ENCODE data around the gene OR2A5. TPM values are rescaled to one million over a fixed set of nuclear protein-coding genes. Genes with fewer than 3 reads are reported as not detected.
"Not testable (repeated sequence)": the region's sequence is repeated elsewhere in the genome, so short reads cannot be mapped to it uniquely, and the experiment has no call there.

OR2A5 gene
- total RNA-seq, 2 experiments from 2014 or later: not detected

DNA sequence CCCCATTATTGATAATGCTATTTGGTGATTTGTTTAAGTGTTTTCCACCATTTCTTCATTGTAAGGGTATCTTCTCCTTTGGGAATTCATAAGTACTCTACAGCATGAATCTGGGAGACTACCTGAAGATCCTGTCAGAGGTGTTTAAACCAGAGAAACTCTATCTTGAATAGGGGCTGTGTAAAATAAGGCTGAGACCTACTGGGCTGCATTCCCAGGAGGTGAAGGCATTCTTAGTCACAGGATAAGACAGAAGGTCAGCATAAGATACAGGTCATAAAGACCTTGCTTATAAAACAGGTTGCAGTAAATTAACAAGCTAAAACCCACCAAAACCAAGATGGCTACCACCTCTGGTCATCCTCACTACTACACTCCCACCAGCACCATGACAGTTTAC is 13.4 kb upstream of the OR2A5 start:
- no peaks in the 10 kb centered on the region for H3K4me1 Mint-ChIP-seq
- peaks cover 17% of the 10 kb centered on the region for H3K27me3 Mint-ChIP-seq
- POLR2A ChIA-PET: no interaction called here
- ATAC-seq (no peak), DNase-seq (no peak)
- no peak overlapping the region for H3K27ac Mint-ChIP-seq
- H3K4me3 Mint-ChIP-seq: no peak overlapping the region
- CTCF ChIA-PET: interaction anchor here (1.2 kb wide), 1 partner anchor 93 kb away, joined by 4 read pairs; no protein-coding TSS in a partner anchor
- no peaks in the 10 kb centered on the region for H3K36me3 Mint-ChIP-seq (ENCODE audit: low read depth)
- H3K9me3 Mint-ChIP-seq (ENCODE audit: low read depth): no peaks in the 10 kb centered on the region
- intact Hi-C loops (cut with DNase I, micrococcal nuclease): no loop called here

DNA sequence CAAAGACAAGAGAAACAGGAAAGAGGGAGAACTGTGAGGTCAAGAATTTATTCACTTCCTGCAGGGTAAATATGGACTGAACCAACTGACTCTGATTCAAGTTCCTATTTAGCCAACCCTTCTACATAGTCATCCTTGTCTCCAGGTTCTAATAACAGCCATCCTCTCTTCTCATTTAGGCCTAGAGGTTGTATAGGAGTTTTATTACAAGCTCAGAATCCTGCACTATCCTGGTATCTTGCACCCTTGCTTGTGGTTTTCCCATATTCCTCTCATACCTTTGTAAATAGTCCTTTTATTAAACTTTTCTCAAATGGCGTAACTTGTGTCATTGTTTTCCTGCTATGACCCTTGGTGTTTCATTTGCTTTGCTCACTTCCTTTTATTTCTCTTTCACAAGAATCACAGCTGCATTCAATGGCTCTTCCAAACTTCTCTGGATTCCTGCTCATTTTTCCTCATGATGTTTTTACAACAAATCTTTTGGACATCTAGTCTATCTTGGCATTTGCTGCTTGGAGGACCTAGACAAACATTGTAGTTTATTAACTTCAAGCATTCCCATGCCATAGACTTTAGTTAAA is 12.4 kb upstream of the OR2A5 start:
- ChIA-PET CTCF (interaction anchor here (1.2 kb wide), 1 partner anchor 92 kb away, joined by 4 read pairs; no protein-coding TSS in a partner anchor), POLR2A (no interaction called here)
- H3K36me3 Mint-ChIP-seq (ENCODE audit: low read depth): no peaks in the 10 kb centered on the region
- no peak for ATAC-seq
- DNase-seq: no peak
- H3K4me1 Mint-ChIP-seq: no peaks in the 10 kb centered on the region
- H3K4me3 Mint-ChIP-seq: no peak overlapping the region
- intact Hi-C loops (cut with DNase I, micrococcal nuclease): no loop called here
- H3K27ac Mint-ChIP-seq: no peak overlapping the region
- peaks cover 18% of the 10 kb centered on the region for H3K27me3 Mint-ChIP-seq
- no peaks in the 10 kb centered on the region for H3K9me3 Mint-ChIP-seq (ENCODE audit: low read depth)

DNA sequence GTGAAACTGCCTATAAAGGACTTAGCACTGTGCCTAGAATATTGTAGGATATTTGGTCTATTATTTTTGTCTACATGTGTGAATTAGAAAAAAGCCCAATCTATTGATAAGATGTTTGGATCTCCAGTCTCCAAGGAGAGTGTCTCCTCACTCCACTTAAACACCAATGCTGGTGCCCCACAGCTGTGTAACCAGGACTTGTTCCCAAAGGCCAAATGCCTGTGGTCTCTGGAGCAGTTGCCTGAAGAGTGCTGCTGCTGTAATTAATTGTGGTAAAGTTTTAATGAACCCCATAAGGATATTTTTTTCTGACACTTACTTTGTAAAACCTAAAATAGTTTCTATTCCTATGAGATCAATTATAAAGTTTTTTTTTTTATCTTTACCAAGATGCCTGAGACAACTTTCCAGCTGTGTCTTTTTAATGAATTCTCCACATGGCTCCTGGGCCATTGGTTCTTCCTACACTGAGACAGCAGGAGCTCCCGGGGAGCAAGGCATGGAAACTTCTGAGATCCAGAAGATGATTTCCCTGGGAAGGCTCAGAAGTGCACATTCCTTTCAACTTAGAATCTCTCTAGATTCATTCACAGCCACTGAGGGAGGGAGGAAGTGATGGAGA is 11.2 kb upstream of the OR2A5 start:
- Mint-ChIP-seq H3K4me3 (no peak overlapping the region), H3K36me3 (ENCODE audit: low read depth) (no peaks in the 10 kb centered on the region), H3K9me3 (ENCODE audit: low read depth) (no peaks in the 10 kb centered on the region), H3K27ac (no peak overlapping the region), H3K27me3 (peaks cover 12% of the 10 kb centered on the region), H3K4me1 (no peaks in the 10 kb centered on the region)
- intact Hi-C loops (cut with DNase I, micrococcal nuclease): no loop called here
- ATAC-seq (no peak), DNase-seq (no peak)
- ChIA-PET POLR2A (interaction anchor here (0.6 kb wide), 1 partner anchor 77 kb away, joined by 4 read pairs; no protein-coding TSS in a partner anchor), CTCF (no interaction called here)

DNA sequence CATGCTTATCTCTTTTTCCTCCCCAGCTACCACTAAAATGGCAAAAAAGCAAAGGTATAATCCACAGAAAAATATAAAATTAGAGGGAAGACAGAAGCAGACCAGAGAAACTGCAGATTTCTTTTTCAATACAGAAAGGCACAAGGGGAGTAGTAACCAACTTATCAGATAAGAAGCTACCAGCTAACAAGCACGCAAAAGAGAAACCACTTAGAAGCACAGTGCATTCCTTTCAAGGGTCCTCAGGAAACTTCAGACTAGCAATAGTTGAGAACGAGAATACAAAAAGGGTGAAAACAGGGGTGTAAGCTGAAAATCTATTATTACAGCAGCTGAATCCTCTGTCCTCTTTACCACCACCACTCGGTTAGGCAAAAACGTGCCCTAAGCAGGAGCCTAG is 9.9 kb upstream of the OR2A5 start:
- peaks cover 15% of the 10 kb centered on the region for H3K27me3 Mint-ChIP-seq
- no peaks in the 10 kb centered on the region for H3K9me3 Mint-ChIP-seq (ENCODE audit: low read depth)
- ChIA-PET POLR2A (interaction anchor here (0.6 kb wide), 1 partner anchor 448 kb away, joined by 4 read pairs; no protein-coding TSS in a partner anchor), CTCF (no interaction called here)
- intact Hi-C loops (cut with DNase I, micrococcal nuclease): no loop called here
- no peaks in the 10 kb centered on the region for H3K36me3 Mint-ChIP-seq (ENCODE audit: low read depth)
- ATAC-seq (no peak), DNase-seq (no peak)
- H3K4me1 Mint-ChIP-seq: no peaks in the 10 kb centered on the region
- no peak overlapping the region for H3K27ac Mint-ChIP-seq
- H3K4me3 Mint-ChIP-seq: no peak overlapping the region

DNA sequence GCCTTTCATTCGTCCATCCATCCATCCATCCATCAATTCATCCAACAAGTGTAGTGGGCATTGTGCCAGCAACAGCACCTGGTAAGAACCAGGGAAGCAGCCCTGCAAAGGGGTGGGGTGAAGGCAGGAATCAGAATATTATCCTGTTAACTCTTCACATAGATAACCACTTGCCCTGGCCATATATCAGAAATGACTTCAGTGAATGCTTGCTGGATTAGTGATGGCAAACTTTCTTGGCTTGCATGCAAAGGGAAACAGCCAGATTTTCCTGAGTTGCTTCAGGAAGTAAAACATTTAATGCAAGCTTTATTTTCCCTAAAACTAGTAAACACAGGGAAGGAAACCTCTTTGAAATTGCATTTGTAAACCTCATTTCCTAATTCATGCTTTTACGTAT is 743 bp downstream of the OR2A5 start:
- no peak overlapping the region for H3K4me3 Mint-ChIP-seq
- no peaks in the 10 kb centered on the region for H3K4me1 Mint-ChIP-seq
- no peak overlapping the region for H3K27ac Mint-ChIP-seq
- H3K9me3 Mint-ChIP-seq (ENCODE audit: low read depth): no peaks in the 10 kb centered on the region
- CTCF ChIA-PET: no interaction called here
- intact Hi-C loops (cut with DNase I, micrococcal nuclease): no loop called here
- no peak for DNase-seq
- H3K27me3 Mint-ChIP-seq: peaks cover 6% of the 10 kb centered on the region
- POLR2A ChIA-PET: no interaction called here
- ATAC-seq: no peak
- no peaks in the 10 kb centered on the region for H3K36me3 Mint-ChIP-seq (ENCODE audit: low read depth)

DNA sequence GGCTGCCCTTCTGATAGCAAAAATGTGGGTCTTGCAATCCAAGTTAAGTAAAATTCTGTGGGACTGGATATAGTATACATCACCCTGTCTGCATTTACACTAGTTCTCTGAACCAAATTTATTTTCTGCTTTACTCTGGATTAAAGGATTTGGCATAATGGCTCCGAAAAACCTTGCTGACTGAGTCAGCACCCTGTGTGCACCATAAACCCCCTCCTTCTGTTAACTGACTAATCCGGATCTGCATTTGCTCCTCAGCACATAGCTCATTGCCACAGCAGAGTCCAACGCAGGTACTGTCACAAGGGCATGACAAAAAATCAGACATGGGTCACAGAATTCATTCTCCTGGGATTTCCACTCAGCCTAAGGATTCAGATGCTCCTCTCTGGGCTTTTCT is 1.3 kb downstream of the OR2A5 start:
- POLR2A ChIA-PET: no interaction called here
- H3K9me3 Mint-ChIP-seq (ENCODE audit: low read depth): no peaks in the 10 kb centered on the region
- ATAC-seq: no peak
- no peaks in the 10 kb centered on the region for H3K4me1 Mint-ChIP-seq
- peaks cover 6% of the 10 kb centered on the region for H3K27me3 Mint-ChIP-seq
- no peaks in the 10 kb centered on the region for H3K36me3 Mint-ChIP-seq (ENCODE audit: low read depth)
- H3K27ac Mint-ChIP-seq: no peak overlapping the region
- CTCF ChIA-PET: no interaction called here
- H3K4me3 Mint-ChIP-seq: no peak overlapping the region
- DNase-seq: no peak
- intact Hi-C loops (cut with DNase I, micrococcal nuclease): loop anchor here in 1 of 2 experiments (10.0 kb wide), 1 partner anchor 65 kb away; no protein-coding TSS in a partner anchor

DNA sequence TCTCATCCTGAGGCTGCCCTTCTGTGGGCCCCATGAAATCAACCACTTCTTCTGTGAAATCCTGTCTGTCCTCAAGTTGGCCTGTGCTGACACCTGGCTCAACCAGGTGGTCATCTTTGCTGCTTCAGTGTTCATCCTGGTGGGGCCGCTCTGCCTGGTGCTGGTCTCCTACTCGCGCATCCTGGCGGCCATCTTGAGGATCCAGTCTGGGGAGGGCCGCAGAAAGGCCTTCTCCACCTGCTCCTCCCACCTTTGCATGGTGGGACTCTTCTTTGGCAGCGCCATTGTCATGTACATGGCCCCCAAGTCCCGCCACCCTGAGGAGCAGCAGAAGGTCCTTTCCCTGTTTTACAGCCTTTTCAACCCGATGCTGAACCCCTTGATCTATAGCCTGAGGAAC is 2.1 kb downstream of the OR2A5 start:
- H3K4me1 Mint-ChIP-seq; DNase-seq; H3K4me3 Mint-ChIP-seq; H3K27ac Mint-ChIP-seq; POLR2A ChIA-PET; H3K9me3 Mint-ChIP-seq (ENCODE audit: low read depth); H3K27me3 Mint-ChIP-seq; H3K36me3 Mint-ChIP-seq (ENCODE audit: low read depth); CTCF ChIA-PET; ATAC-seq: not testable (repeated sequence)
- intact Hi-C loops (cut with DNase I, micrococcal nuclease): loop anchor here in 1 of 2 experiments (10.0 kb wide), 1 partner anchor 64 kb away; no protein-coding TSS in a partner anchor

DNA sequence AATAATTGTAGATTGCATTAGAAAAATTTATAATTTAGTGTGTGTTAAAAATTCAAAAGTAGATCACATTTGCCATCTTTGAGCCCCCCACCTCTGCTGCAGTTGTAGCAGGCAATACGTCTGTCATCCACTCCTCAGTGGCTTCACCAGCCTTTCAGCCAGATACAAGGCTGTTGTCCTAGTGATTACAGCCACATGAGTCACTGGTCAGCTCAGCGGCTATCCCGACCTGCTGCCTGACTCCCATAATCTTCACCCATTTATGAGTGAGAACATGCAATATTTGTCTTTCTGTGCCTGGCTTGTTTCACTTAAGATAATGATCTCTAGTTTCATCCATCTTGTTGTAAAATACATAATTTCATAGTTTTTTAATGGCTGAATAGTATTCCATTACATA is 9.2 kb downstream of the OR2A5 start:
- Mint-ChIP-seq H3K9me3 (ENCODE audit: low read depth) (peaks cover 2% of the 10 kb centered on the region), H3K4me1 (no peaks in the 10 kb centered on the region), H3K27ac (no peak overlapping the region), H3K36me3 (ENCODE audit: low read depth) (no peaks in the 10 kb centered on the region), H3K27me3 (peaks cover 6% of the 10 kb centered on the region), H3K4me3 (no peak overlapping the region)
- no peak for ATAC-seq
- ChIA-PET POLR2A (no interaction called here), CTCF (no interaction called here)
- DNase-seq: no peak
- intact Hi-C loops (cut with DNase I, micrococcal nuclease): loop anchor here in 1 of 2 experiments (10.0 kb wide), 1 partner anchor 57 kb away; no protein-coding TSS in a partner anchor

DNA sequence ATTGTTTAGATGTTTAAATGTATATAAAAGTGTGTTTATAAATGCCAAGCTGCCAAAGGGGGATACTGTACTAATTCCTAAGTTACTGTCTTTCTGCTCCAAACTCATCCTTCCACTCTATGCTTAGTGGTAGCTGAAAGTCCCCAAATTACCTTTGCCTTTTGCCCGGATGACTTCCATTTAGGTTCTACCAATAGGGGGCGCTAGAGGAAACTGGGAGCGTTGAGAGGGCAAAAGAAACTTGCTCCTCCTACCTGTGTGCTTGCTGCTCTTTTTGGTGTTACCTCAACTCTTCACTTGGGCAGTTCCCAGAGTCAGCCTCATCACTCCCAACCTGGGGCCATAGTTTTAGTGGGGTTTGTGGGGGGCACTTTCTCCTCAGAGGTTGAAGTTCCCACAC is 15.0 kb downstream of the OR2A5 start:
- ChIA-PET POLR2A (no interaction called here), CTCF (interaction anchor here (1.6 kb wide), 1 partner anchor 162 kb away, joined by 4 read pairs; the partner anchor contains the start of gene TCAF1)
- intact Hi-C loops (cut with DNase I, micrococcal nuclease): no loop called here
- peaks cover 2% of the 10 kb centered on the region for H3K9me3 Mint-ChIP-seq (ENCODE audit: low read depth)
- H3K4me3 Mint-ChIP-seq: no peak overlapping the region
- H3K27me3 Mint-ChIP-seq: peaks cover 11% of the 10 kb centered on the region
- H3K27ac Mint-ChIP-seq: no peak overlapping the region
- DNase-seq (no peak), ATAC-seq (no peak)
- H3K36me3 Mint-ChIP-seq (ENCODE audit: low read depth): no peaks in the 10 kb centered on the region
- H3K4me1 Mint-ChIP-seq: no peaks in the 10 kb centered on the region

DNA sequence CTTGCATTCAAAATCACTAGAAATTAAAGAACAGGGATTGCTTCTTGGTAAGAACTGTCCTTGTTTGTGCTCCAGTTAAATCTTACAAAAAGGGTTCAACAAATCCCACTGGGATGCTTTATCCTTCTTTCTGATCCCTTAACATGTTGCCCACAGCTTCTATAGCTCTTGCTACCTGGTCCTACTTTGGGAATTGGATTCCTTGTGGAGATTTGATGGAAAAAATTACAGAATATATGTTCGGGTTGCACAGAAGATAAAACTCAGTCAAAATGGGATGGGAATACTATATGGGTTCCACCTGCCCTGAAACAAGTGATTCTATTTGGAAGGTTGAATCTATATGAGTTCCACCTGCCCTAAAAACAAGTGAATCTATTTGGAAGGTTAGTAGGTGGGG is 20.8 kb downstream of the OR2A5 start, which contains the start of gene OR2A25:
Gene OR2A25, plus strand, starts transcription at position 301 of the 400 bp plus-strand sequence. CDS start 4,409 bp downstream, outside the sequence.
- H3K27ac Mint-ChIP-seq: no peak within 1 kb of the TSS
- H3K4me1 Mint-ChIP-seq: no peaks in the 10 kb centered on the region
- CTCF ChIA-PET: no interaction called here
- intact Hi-C loops (cut with DNase I, micrococcal nuclease): no loop called here
- POLR2A ChIA-PET: no interaction called here
- no peak for DNase-seq
- no peaks in the 10 kb centered on the region for H3K36me3 Mint-ChIP-seq (ENCODE audit: low read depth)
- H3K4me3 Mint-ChIP-seq: no peak within 1 kb of the TSS
- peaks cover 11% of the 10 kb centered on the region for H3K27me3 Mint-ChIP-seq
- no peak for ATAC-seq
- H3K9me3 Mint-ChIP-seq (ENCODE audit: low read depth): no peaks in the 10 kb centered on the region

DNA sequence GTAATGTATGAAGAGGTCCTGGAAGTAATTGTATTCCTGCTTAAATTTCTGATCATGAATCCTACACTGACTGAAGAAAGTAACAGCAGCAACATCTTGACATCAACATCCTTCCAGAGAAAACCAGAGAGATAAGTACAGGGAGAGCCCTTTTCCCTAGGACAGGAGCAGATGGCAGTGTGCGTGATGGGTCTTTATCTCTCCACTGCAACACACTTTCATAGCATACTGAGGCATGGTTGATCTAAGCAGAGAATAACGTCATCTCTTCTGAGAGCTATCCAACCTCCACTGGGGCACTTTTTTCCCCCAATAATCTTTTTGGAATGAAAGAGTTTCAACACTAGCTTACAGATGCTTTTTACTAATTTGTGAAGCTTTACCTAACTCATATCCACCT is 21.2 kb downstream of the OR2A5 start:
- H3K36me3 Mint-ChIP-seq (ENCODE audit: low read depth): no peaks in the 10 kb centered on the region
- intact Hi-C loops (cut with DNase I, micrococcal nuclease): no loop called here
- H3K27ac Mint-ChIP-seq: no peak overlapping the region
- H3K4me3 Mint-ChIP-seq: no peak overlapping the region
- ChIA-PET CTCF (no interaction called here), POLR2A (no interaction called here)
- H3K27me3 Mint-ChIP-seq: peaks cover 11% of the 10 kb centered on the region
- DNase-seq: no peak
- no peak for ATAC-seq
- H3K9me3 Mint-ChIP-seq (ENCODE audit: low read depth): no peaks in the 10 kb centered on the region
- H3K4me1 Mint-ChIP-seq: no peaks in the 10 kb centered on the region

DNA sequence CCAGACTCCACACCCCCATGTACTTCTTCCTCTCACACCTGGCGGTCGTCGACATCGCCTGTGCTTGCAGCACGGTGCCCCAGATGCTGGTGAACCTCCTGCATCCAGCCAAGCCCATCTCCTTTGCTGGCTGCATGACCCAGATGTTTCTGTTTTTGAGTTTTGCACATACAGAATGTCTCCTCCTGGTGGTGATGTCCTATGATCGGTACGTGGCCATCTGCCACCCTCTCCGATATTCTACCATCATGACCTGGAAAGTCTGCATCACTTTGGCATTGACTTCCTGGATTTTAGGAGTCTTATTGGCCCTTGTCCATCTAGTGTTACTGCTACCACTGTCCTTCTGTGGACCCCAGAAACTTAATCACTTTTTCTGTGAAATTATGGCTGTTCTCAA is 25.6 kb downstream of the OR2A5 start:
- POLR2A ChIA-PET: no interaction called here
- Mint-ChIP-seq H3K4me1 (no peaks in the 10 kb centered on the region), H3K27me3 (peaks cover 8% of the 10 kb centered on the region), H3K36me3 (ENCODE audit: low read depth) (no peaks in the 10 kb centered on the region), H3K4me3 (no peak overlapping the region), H3K27ac (no peak overlapping the region), H3K9me3 (ENCODE audit: low read depth) (no peaks in the 10 kb centered on the region)
- DNase-seq (no peak), ATAC-seq (no peak)
- CTCF ChIA-PET: no interaction called here
- intact Hi-C loops (cut with DNase I, micrococcal nuclease): no loop called here
